GM23248 (cell line): ENCODE data around the gene CDKAL1.

Experiments
- EZH2 ChIP-seq: fragments of 200-600 bp; sonication (generic); IDR thresholded peaks from 2 replicates; pipeline ENCODE4 v1.6.1; 2018; ENCODE audit warnings: antibody characterized with exemption, mild to moderate bottlenecking; ENCODE audit not compliant: insufficient read depth, poor library complexity, severe bottlenecking
- EZH2phosphoT487 ChIP-seq: fragments of 200-600 bp; sonication (generic); IDR thresholded peaks from 2 replicates; pipeline ENCODE4 v1.6.1; 2018; ENCODE audit warnings: antibody characterized with exemption, moderate library complexity, mild to moderate bottlenecking, low read depth; ENCODE audit not compliant: insufficient read depth

DNA sequence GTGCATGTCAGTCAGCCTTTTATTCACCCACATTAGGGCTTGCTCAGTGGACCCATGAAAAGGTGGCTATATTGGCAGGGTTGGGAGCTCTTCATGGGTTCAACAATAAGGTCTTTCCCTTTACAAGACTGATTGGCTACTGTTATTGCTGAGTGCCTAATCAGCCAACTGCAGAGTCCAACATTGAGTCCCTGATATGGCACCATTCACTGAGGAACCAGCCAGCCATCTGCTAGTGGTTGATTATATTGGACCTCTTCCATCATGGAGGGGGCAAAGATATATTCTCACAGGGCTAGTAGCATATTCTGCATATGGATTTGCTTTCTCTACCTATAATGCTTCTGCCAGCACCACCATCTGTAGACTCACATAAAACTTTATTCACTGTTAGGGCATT is 69.9 kb downstream of the CDKAL1 start:
- TF ChIP-seq EZH2 = no peak
- TF ChIP-seq EZH2phosphoT487 = no peak
